Measurements from ENCODE around the gene TMPRSS4. TPM values are rescaled to one million over a fixed set of nuclear protein-coding genes. Genes with fewer than 3 reads are reported as not detected.

The TMPRSS4 gene
- total RNA-seq, 1 experiment from 2014 or later: 1.4 TPM

DNA sequence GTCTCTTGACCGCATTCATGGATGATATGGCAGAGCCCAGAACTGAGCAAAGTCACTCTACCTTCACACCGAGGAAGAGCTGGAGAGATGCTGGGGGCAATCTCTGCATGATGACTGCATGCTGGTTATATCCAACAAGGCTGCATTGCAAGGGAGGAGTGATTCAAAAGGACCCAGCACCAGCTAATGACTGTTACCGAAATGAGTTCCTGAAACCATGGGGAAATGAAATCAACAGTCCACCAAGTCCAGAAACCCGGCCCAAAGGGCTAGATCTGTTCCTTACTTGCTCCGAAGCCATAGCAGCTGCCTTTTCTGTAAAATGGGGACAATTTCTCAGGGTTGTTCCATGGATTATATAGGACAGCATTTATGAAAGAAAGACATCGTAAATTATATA is 11.1 kb downstream of the TMPRSS4 start:
- Mint-ChIP-seq H3K27ac (no peak overlapping the region), H3K4me3 (no peak overlapping the region), H3K4me1 (peaks cover 4% of the 10 kb centered on the region), H3K36me3 (no peaks in the 10 kb centered on the region), H3K9me3 (peaks cover 21% of the 10 kb centered on the region), H3K27me3 (ENCODE audit: low read depth) (no peaks in the 10 kb centered on the region; the same call in 1 of the 2 replicates)
- ChIA-PET POLR2A (no interaction called here), CTCF (interaction anchor here (0.6 to 1.6 kb wide), 4 partner anchors 16 to 135 kb away, joined by 3 to 6 read pairs (median 4); no protein-coding TSS in a partner anchor)
- no peak for DNase-seq (ENCODE audit: low spot score)
- ATAC-seq: no peak
- no peak for TF ChIP-seq GTF2I (CRISPR knock-in tag; conservative IDR thresholded peaks at IDR 0.05)
- TF ChIP-seq, protein P1, sequence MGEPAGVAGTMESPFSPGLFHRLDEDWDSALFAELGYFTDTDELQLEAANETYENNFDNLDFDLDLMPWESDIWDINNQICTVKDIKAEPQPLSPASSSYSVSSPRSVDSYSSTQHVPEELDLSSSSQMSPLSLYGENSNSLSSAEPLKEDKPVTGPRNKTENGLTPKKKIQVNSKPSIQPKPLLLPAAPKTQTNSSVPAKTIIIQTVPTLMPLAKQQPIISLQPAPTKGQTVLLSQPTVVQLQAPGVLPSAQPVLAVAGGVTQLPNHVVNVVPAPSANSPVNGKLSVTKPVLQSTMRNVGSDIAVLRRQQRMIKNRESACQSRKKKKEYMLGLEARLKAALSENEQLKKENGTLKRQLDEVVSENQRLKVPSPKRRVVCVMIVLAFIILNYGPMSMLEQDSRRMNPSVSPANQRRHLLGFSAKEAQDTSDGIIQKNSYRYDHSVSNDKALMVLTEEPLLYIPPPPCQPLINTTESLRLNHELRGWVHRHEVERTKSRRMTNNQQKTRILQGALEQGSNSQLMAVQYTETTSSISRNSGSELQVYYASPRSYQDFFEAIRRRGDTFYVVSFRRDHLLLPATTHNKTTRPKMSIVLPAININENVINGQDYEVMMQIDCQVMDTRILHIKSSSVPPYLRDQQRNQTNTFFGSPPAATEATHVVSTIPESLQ (CRISPR knock-in tag; IDR thresholded peaks at IDR 0.05): no peak
- no peak for TF ChIP-seq ZMAT4 (CRISPR knock-in tag; IDR thresholded peaks at IDR 0.05)
- no peak for TF ChIP-seq NR3C1 (CRISPR knock-in tag; conservative IDR thresholded peaks at IDR 0.05; ENCODE audit: low read depth)
- TF ChIP-seq, protein P2, sequence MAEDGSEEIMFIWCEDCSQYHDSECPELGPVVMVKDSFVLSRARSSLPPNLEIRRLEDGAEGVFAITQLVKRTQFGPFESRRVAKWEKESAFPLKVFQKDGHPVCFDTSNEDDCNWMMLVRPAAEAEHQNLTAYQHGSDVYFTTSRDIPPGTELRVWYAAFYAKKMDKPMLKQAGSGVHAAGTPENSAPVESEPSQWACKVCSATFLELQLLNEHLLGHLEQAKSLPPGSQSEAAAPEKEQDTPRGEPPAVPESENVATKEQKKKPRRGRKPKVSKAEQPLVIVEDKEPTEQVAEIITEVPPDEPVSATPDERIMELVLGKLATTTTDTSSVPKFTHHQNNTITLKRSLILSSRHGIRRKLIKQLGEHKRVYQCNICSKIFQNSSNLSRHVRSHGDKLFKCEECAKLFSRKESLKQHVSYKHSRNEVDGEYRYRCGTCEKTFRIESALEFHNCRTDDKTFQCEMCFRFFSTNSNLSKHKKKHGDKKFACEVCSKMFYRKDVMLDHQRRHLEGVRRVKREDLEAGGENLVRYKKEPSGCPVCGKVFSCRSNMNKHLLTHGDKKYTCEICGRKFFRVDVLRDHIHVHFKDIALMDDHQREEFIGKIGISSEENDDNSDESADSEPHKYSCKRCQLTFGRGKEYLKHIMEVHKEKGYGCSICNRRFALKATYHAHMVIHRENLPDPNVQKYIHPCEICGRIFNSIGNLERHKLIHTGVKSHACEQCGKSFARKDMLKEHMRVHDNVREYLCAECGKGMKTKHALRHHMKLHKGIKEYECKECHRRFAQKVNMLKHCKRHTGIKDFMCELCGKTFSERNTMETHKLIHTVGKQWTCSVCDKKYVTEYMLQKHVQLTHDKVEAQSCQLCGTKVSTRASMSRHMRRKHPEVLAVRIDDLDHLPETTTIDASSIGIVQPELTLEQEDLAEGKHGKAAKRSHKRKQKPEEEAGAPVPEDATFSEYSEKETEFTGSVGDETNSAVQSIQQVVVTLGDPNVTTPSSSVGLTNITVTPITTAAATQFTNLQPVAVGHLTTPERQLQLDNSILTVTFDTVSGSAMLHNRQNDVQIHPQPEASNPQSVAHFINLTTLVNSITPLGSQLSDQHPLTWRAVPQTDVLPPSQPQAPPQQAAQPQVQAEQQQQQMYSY (CRISPR knock-in tag; IDR thresholded peaks at IDR 0.05): no peak
- TF ChIP-seq, protein P3, sequence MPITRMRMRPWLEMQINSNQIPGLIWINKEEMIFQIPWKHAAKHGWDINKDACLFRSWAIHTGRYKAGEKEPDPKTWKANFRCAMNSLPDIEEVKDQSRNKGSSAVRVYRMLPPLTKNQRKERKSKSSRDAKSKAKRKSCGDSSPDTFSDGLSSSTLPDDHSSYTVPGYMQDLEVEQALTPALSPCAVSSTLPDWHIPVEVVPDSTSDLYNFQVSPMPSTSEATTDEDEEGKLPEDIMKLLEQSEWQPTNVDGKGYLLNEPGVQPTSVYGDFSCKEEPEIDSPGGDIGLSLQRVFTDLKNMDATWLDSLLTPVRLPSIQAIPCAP (CRISPR knock-in tag; IDR thresholded peaks at IDR 0.05): no peak
- no peak for TF ChIP-seq MXD4 (CRISPR knock-in tag; IDR thresholded peaks at IDR 0.05; ENCODE audit: borderline replicate concordance)
- no peak for TF ChIP-seq ELF4 (CRISPR knock-in tag; IDR thresholded peaks at IDR 0.05; ENCODE audit: low read depth)
- TF ChIP-seq NFATC4 (CRISPR knock-in tag; IDR thresholded peaks at IDR 0.05): no peak
- TF ChIP-seq ZNF281 (CRISPR knock-in tag; IDR thresholded peaks at IDR 0.05): no peak
- no peak for TF ChIP-seq ZNF121 (CRISPR knock-in tag; IDR thresholded peaks at IDR 0.05)
- TF ChIP-seq ZNF423 (CRISPR knock-in tag; IDR thresholded peaks at IDR 0.05): no peak
- TF ChIP-seq, protein P4, sequence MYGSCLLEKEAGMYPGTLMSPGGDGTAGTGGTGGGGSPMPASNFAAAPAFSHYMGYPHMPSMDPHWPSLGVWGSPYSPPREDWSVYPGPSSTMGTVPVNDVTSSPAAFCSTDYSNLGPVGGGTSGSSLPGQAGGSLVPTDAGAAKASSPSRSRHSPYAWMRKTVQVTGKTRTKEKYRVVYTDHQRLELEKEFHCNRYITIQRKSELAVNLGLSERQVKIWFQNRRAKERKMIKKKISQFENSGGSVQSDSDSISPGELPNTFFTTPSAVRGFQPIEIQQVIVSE (CRISPR knock-in tag; IDR thresholded peaks at IDR 0.05; ENCODE audit: borderline replicate concordance): no peak
- TF ChIP-seq, protein P5, sequence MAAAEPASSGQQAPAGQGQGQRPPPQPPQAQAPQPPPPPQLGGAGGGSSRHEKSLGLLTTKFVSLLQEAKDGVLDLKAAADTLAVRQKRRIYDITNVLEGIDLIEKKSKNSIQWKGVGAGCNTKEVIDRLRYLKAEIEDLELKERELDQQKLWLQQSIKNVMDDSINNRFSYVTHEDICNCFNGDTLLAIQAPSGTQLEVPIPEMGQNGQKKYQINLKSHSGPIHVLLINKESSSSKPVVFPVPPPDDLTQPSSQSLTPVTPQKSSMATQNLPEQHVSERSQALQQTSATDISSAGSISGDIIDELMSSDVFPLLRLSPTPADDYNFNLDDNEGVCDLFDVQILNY (CRISPR knock-in tag; IDR thresholded peaks at IDR 0.05): no peak
- TF ChIP-seq PRRX2 (CRISPR knock-in tag; IDR thresholded peaks at IDR 0.05): no peak

All from WTC11 (cell line).